Measurements from ENCODE around the gene SCO2. TPM values are rescaled to one million over a fixed set of nuclear protein-coding genes. Genes with fewer than 3 reads are reported as not detected.

The SCO2 gene
- total RNA-seq, 4 donors from 2014 or later = 5.1 to 14.9 (median 6.7) TPM

GRCh38 chr22:50483106-50483505 is 42.3 kb downstream of the SCO2 start:
- H3K27ac ChIP-seq = no peak overlapping the region
- no peaks in the 10 kb centered on the region for H3K36me3 ChIP-seq
- peaks cover 0 to 95% (median 6%) of the 10 kb centered on the region in 4 donors for H3K27me3 ChIP-seq
- peaks cover 5 to 19% (median 7%) of the 10 kb centered on the region in 3 donors for H3K4me1 ChIP-seq
- no peaks in the 10 kb centered on the region for H3K9me3 ChIP-seq
- no peak overlapping the region for H3K4me3 ChIP-seq
- DNase-seq = no peak
- TF ChIP-seq CTCF (IDR thresholded peaks at IDR 0.05) (no peak), POLR2A (IDR thresholded peaks at IDR 0.05) (no peak)
- intact Hi-C loops (cut with DNase I) = no loop called here
- 83 to 90% methylated on average over 4 to 7 of the region's 10 CpGs for WGBS, 2 donors

- H3K27ac ChIP-seq = no peak overlapping the region
- peak overlapping the region; percentile 39 to 65 (median 50) for H3K4me3 ChIP-seq
- 100% methylated on average over 1 of the region's 35 CpGs; no CpG with 5 or more reads in 1 of the 2 donors for WGBS, 2 donors
- H3K9me3 ChIP-seq = no peaks in the 10 kb centered on the region
- intact Hi-C loops (cut with DNase I) = no loop called here
- peaks cover 5 to 19% (median 7%) of the 10 kb centered on the region in 3 donors for H3K4me1 ChIP-seq
- TF ChIP-seq CTCF (IDR thresholded peaks at IDR 0.05) (no peak), POLR2A (IDR thresholded peaks at IDR 0.05) (no peak)
- H3K36me3 ChIP-seq = no peaks in the 10 kb centered on the region
- no peak for DNase-seq
- H3K27me3 ChIP-seq = peaks cover 0 to 88% (median 6%) of the 10 kb centered on the region in 4 donors
These were observed 43.0 kb downstream of the SCO2 start for GRCh38 chr22:50482107-50483074.

GRCh38 chr22:50481440-50482106 is 43.8 kb downstream of the SCO2 start, which contains the start of gene ADM2:
Gene ADM2, plus strand, starts transcription at chr22:50481543. Its CDS starts 305 bp downstream, at chr22:50481848.
- no peaks in the 10 kb centered on the region for H3K36me3 ChIP-seq
- DNase-seq = no peak
- H3K27me3 ChIP-seq = peaks cover 0 to 80% (median 6%) of the 10 kb centered on the region in 4 donors
- no peaks in the 10 kb centered on the region for H3K9me3 ChIP-seq
- H3K4me1 ChIP-seq = peaks cover 5 to 26% (median 7%) of the 10 kb centered on the region in 3 donors
- peak within 1 kb of the TSS in 1 of 4 donors; percentile 39 for H3K27ac ChIP-seq
- peak within 1 kb of the TSS; percentile 39 to 65 (median 50) for H3K4me3 ChIP-seq
- TF ChIP-seq CTCF (IDR thresholded peaks at IDR 0.05) (no peak), POLR2A (IDR thresholded peaks at IDR 0.05) (no peak)
- intact Hi-C loops (cut with DNase I) = no loop called here
- 20% methylated on average over 3 of the region's 70 CpGs; no CpG with 5 or more reads in 1 of the 2 donors for WGBS, 2 donors

GRCh38 chr22:50481045-50481439 is 44.4 kb downstream of the SCO2 start:
- no peaks in the 10 kb centered on the region for H3K9me3 ChIP-seq
- intact Hi-C loops (cut with DNase I) = no loop called here
- no peaks in the 10 kb centered on the region for H3K36me3 ChIP-seq
- no peak for TF ChIP-seq CTCF (IDR thresholded peaks at IDR 0.05)
- DNase-seq = no peak
- H3K27ac ChIP-seq = no peak overlapping the region
- H3K27me3 ChIP-seq = peaks cover 0 to 76% (median 6%) of the 10 kb centered on the region in 4 donors
- peak overlapping the region; percentile 39 to 65 (median 50) for H3K4me3 ChIP-seq
- H3K4me1 ChIP-seq = peaks cover 5 to 30% (median 7%) of the 10 kb centered on the region in 3 donors
- 48% methylated on average over 5 of the region's 45 CpGs; no CpG with 5 or more reads in 1 of the 2 donors for WGBS, 2 donors
